Ovary (tissue), 3 donors: Measurements from ENCODE around the gene MAML1.

Experiments used
- CTCF ChIP-seq, 3 donors: fragments of 450-650 bp in 2 of 3; fragments of 200-600 bp in 1 of 3; IDR thresholded peaks; one replicate each; pipeline versions ENCODE4 v1.5.1 to v1.8.0; 2016 to 2022; ENCODE audit warnings: antibody characterized with exemption in 3 of 3, mild to moderate bottlenecking in 1 of 3
- EP300 ChIP-seq: sonication (generic); formaldehyde crosslinking; IDR thresholded peaks from one replicate; pipeline ENCODE4 v1.6.1; 2017; ENCODE audit warnings: antibody characterized with exemption
- POLR2A ChIP-seq: fragments of 450-650 bp; IDR thresholded peaks from one replicate; pipeline ENCODE4 v1.6.1; 2017; ENCODE audit warnings: antibody characterized with exemption, mild to moderate bottlenecking, moderate library complexity
- donor health status: DM: no; HTN: no; CAD: no.

- TF ChIP-seq CTCF (IDR thresholded peaks at IDR 0.05) (no peak), EP300 (no peak), POLR2A (no peak)
Observed at GRCh38 chr5:179762781-179763176, 30.2 kb downstream of the MAML1 start.
